Cerebellar nuclear complex (tissue), 1 donor: ENCODE measurements around the gene LY6G5B.
"Not testable (repeated sequence)": the region's sequence is repeated elsewhere in the genome, so short reads cannot be mapped to it uniquely, and the experiment has no call there.

Experiments used
- DNase-seq, 2 experiments: peaks; one replicate each; lab custom pipeline; 2025; lab: John Stamatoyannopoulos, UW

LY6G5B gene

GRCh38 chr6:31691078-31691463 is 21.3 kb downstream of the LY6G5B start:
- no peak for DNase-seq

- DNase-seq, result no peak
Observed at GRCh38 chr6:31691564-31692108, 21.9 kb downstream of the LY6G5B start.

GRCh38 chr6:31692353-31692752 is 22.6 kb downstream of the LY6G5B start:
- no peak for DNase-seq

GRCh38 chr6:31692886-31693285 is 23.1 kb downstream of the LY6G5B start:
- DNase-seq, result no peak

GRCh38 chr6:31693535-31693934 is 23.8 kb downstream of the LY6G5B start:
- no peak for DNase-seq

- DNase-seq, result no peak
Observed at GRCh38 chr6:31697555-31697954, 27.8 kb downstream of the LY6G5B start.

GRCh38 chr6:31700740-31701401 is 31.1 kb downstream of the LY6G5B start:
- DNase-seq, result no peak

GRCh38 chr6:31701666-31702404 is 32.1 kb downstream of the LY6G5B start:
- no peak for DNase-seq

GRCh38 chr6:31702405-31702818 is 32.6 kb downstream of the LY6G5B start:
- no peak for DNase-seq

- peak; percentile 84 to 99 for DNase-seq
Observed at GRCh38 chr6:31702819-31703716, 33.3 kb downstream of the LY6G5B start, which contains the start of gene ABHD16A. ABHD16A (minus strand) TSS chr6:31703324; CDS start chr6:31703281, 43 bp downstream.

- DNase-seq, result no peak
Observed at GRCh38 chr6:31705931-31706330, 36.2 kb downstream of the LY6G5B start.

- no peak for DNase-seq
Observed at GRCh38 chr6:31706599-31706998, 36.8 kb downstream of the LY6G5B start, which contains the start of gene LY6G6F. LY6G6F (plus strand) TSS chr6:31706866; CDS start chr6:31706907, 41 bp downstream.

- DNase-seq, result no peak
Observed at GRCh38 chr6:31707701-31708100, 37.9 kb downstream of the LY6G5B start.

GRCh38 chr6:31708224-31708623 is 38.4 kb downstream of the LY6G5B start:
- DNase-seq, result no peak

- not testable (repeated sequence) for DNase-seq
Observed at GRCh38 chr6:31709157-31709556, 39.4 kb downstream of the LY6G5B start.

- DNase-seq, result no peak
Observed at GRCh38 chr6:31710523-31711219, 40.9 kb downstream of the LY6G5B start.

GRCh38 chr6:31711233-31711632 is 41.5 kb downstream of the LY6G5B start:
- no peak for DNase-seq

- DNase-seq, result no peak
Observed at GRCh38 chr6:31712296-31712695, 42.5 kb downstream of the LY6G5B start.

- DNase-seq, result no peak
Observed at GRCh38 chr6:31713465-31713864, 43.7 kb downstream of the LY6G5B start.

- DNase-seq, result no peak
Observed at GRCh38 chr6:31713991-31714684, 44.4 kb downstream of the LY6G5B start.
